Ishikawa (cell line): Measurements from ENCODE around the gene DDX42.

Experiments used
- CEBPB ChIP-seq: IDR thresholded peaks from 2 replicates; pipeline ENCODE4 v1.6.1; 2012
- CREB1 ChIP-seq: IDR thresholded peaks from 2 replicates; pipeline ENCODE4 v1.6.1; 2012; ENCODE audit warnings: low read depth
- EGR1 ChIP-seq: IDR thresholded peaks from 2 replicates; pipeline ENCODE4 v1.6.1; 2012
- EP300 ChIP-seq: IDR thresholded peaks from 2 replicates; pipeline ENCODE4 v1.6.1; 2012; ENCODE audit warnings: borderline replicate concordance
- FOXM1 ChIP-seq: IDR thresholded peaks from 2 replicates; pipeline ENCODE4 v1.6.1; 2012; ENCODE audit warnings: low read depth, borderline replicate concordance
- NFIC ChIP-seq: IDR thresholded peaks from 2 replicates; pipeline ENCODE4 v1.6.1; 2012
- RAD21 ChIP-seq: IDR thresholded peaks from 2 replicates; pipeline ENCODE4 v1.6.1; 2012; ENCODE audit warnings: low read depth
- TAF1 ChIP-seq: IDR thresholded peaks from 2 replicates; pipeline ENCODE4 v1.6.1; 2012; ENCODE audit warnings: low read depth, mild to moderate bottlenecking
- TCF12 ChIP-seq: IDR thresholded peaks from 2 replicates; pipeline ENCODE4 v1.6.1; 2012; ENCODE audit warnings: low read depth
- TEAD4 ChIP-seq: IDR thresholded peaks from 2 replicates; pipeline ENCODE4 v1.6.1; 2012
- YY1 ChIP-seq: IDR thresholded peaks from 2 replicates; pipeline ENCODE4 v1.6.1; 2012; ENCODE audit warnings: low read depth
- ZBTB7A ChIP-seq: IDR thresholded peaks from 2 replicates; pipeline ENCODE4 v1.6.1; 2012; ENCODE audit warnings: low read depth
- TF ChIP-seq, protein P1 (sequence below): IDR thresholded peaks from 2 replicates; pipeline ENCODE4 v1.6.1; 2012
- TF ChIP-seq, protein P2 (sequence below): IDR thresholded peaks from 2 replicates; pipeline ENCODE4 v1.6.1; 2012
- TF ChIP-seq, protein P3 (sequence below): IDR thresholded peaks from 2 replicates; pipeline ENCODE4 v1.6.1; 2012; ENCODE audit warnings: low read depth, mild to moderate bottlenecking

DDX42 gene

DNA sequence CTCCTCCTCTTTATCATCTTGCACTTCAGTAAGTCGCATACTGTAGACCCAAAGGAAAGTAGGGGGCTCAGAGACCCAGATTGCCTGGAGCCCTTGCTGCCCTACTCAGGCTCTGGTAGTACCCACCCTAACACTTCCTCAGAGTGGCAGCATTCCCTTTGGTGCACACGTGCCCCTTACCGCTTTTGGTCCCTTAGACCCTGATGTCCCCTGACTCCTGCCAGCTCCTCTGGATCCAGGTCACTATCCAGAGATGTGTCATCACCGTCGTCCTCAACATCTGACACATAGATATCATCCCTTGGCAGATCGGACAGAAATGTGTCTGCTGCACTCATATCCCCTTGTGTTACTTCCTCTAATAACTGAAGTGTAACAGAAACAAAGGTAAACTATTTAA lies 47.8 kb downstream of the DDX42 start:
- TF ChIP-seq NFIC (no peak), FOXM1 (no peak), RAD21 (no peak), TEAD4 (no peak), TCF12 (no peak), TAF1 (no peak), ZBTB7A (no peak), CEBPB (no peak)
- TF ChIP-seq, protein P1, sequence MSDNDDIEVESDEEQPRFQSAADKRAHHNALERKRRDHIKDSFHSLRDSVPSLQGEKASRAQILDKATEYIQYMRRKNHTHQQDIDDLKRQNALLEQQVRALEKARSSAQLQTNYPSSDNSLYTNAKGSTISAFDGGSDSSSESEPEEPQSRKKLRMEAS, result no peak
- TF ChIP-seq, protein P2, sequence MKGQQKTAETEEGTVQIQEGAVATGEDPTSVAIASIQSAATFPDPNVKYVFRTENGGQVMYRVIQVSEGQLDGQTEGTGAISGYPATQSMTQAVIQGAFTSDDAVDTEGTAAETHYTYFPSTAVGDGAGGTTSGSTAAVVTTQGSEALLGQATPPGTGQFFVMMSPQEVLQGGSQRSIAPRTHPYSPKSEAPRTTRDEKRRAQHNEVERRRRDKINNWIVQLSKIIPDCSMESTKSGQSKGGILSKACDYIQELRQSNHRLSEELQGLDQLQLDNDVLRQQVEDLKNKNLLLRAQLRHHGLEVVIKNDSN, result no peak

GRCh38 chr17:63822537-63822936 lies 48.6 kb downstream of the DDX42 start:
- TF ChIP-seq CREB1, result no peak
- TF ChIP-seq EGR1, result no peak
- no peak for TF ChIP-seq TAF1
- no peak for TF ChIP-seq RAD21
- TF ChIP-seq CEBPB, result no peak
- TF ChIP-seq NFIC, result no peak
- TF ChIP-seq, protein P2, result no peak
- no peak for TF ChIP-seq TEAD4
- no peak for TF ChIP-seq YY1
- no peak for TF ChIP-seq EP300
- TF ChIP-seq, protein P1, result no peak
- no peak for TF ChIP-seq FOXM1
- TF ChIP-seq ZBTB7A, result no peak
- no peak for TF ChIP-seq TCF12
- TF ChIP-seq, protein P3, sequence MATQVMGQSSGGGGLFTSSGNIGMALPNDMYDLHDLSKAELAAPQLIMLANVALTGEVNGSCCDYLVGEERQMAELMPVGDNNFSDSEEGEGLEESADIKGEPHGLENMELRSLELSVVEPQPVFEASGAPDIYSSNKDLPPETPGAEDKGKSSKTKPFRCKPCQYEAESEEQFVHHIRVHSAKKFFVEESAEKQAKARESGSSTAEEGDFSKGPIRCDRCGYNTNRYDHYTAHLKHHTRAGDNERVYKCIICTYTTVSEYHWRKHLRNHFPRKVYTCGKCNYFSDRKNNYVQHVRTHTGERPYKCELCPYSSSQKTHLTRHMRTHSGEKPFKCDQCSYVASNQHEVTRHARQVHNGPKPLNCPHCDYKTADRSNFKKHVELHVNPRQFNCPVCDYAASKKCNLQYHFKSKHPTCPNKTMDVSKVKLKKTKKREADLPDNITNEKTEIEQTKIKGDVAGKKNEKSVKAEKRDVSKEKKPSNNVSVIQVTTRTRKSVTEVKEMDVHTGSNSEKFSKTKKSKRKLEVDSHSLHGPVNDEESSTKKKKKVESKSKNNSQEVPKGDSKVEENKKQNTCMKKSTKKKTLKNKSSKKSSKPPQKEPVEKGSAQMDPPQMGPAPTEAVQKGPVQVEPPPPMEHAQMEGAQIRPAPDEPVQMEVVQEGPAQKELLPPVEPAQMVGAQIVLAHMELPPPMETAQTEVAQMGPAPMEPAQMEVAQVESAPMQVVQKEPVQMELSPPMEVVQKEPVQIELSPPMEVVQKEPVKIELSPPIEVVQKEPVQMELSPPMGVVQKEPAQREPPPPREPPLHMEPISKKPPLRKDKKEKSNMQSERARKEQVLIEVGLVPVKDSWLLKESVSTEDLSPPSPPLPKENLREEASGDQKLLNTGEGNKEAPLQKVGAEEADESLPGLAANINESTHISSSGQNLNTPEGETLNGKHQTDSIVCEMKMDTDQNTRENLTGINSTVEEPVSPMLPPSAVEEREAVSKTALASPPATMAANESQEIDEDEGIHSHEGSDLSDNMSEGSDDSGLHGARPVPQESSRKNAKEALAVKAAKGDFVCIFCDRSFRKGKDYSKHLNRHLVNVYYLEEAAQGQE, result no peak

DNA sequence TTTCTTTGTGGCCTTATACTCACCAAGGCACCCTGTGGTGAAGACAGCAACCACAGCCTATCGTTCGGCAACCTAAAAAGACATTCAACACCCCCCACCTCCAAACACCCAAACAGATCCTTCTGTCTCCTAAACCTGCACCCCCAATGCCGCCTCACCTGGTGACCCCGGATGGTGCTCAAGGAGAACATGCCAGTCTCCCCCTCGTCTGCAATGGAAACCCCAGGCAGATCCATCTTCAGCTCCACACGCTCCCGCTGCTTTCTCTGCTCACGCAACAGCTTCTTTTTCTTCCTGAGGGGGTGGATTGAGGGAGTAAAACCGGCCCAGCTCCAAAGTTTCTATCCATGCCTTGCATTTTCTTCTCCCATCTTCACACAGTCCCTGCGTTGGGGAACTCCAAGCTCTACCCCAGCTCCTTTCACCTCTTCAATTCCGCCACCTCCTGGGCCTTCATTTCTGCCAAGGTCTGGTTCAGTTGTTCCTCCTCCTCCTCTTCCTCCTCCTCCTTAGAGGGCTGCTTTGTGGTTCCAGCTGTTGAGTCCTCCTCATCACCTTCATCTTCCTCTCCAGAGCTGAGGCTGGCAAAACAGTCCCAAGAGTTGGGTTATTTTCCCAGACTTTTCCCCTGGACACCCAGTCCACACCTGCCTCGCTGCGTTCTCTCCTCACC lies 49.8 kb downstream of the DDX42 start:
- no peak for TF ChIP-seq TEAD4
- TF ChIP-seq, protein P2, result no peak
- TF ChIP-seq EP300, result no peak
- no peak for TF ChIP-seq FOXM1
- no peak for TF ChIP-seq EGR1
- TF ChIP-seq YY1, result no peak

DNA sequence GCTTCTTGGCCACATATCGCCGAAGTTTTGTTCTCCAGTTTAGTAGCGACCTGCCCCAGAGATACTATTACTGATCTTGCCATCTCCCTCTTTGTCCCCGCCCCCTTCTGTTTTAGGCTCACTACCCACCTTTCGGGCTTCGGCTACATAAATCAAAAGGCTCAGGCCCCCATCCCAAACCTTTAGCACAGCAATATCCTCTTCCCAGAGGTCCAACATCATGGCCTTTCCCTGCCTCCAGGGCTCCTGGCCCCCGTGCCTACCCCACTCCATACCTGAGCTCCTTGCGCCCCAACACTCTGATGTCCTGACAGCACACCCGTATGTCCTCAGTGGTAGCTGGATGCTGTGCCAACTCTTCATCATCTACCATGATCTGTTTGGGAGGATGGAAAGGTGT lies 50.4 kb downstream of the DDX42 start:
- no peak for TF ChIP-seq EP300

GRCh38 chr17:63826468-63827001 lies 52.6 kb downstream of the DDX42 start:
- TF ChIP-seq ZBTB7A (0 out of 2 replicates have a peak, but pooled peaks have one; percentile 37), TCF12 (no peak)

DNA sequence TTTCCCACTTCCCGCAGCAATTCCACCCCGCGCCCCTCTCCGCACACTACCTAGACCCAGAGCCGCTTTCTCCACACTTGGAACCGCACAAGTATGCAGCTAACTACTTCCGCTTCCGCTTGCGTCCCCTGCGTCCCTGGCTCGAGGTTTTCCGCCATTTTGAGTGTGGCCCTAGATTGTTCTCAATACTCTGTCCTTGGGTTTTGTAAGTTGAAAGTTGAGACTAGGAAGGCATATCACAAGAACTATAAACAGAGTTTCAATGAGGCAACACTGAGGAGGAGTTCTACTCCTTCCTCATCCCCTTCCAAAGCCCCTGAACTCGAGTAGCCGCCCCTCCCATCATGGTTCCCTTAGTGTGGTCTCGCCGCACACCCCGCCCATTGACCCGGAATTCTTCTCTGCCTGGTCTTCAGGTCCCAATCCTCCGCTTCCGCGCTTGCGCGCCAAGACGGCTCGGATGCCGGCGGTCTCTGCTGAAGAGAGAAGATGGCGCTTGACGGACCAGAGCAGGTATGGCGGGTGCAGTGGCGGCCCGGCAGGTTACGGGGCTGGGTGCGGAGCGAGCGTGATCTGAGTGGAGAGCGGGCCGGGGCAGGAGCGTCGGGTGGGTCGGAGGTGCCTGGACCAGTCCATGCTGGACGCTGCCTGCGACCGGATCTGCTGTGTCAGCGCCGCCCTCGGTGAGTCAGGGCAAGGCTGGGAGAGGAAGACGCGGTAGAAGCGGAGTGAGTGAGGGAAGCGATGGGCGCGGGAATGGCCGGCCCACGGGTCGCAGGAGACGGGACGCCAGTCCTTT lies 53.2 kb downstream of the DDX42 start, which contains the start of the genes FTSJ3 and PSMC5:
TSS of gene FTSJ3 (minus strand) at position 662 of the 799 bp plus-strand sequence. CDS start 761 bp downstream, outside the sequence.
TSS of gene PSMC5 (plus strand) at position 430 of the 799 bp plus-strand sequence. CDS start at position 490, 60 bp downstream.
- TF ChIP-seq, protein P2, result no peak
- peak; percentile 91 for TF ChIP-seq EGR1
- TF ChIP-seq EP300, result no peak
- TF ChIP-seq CREB1, result peak; percentile 61; the same call in 1 of the 2 replicates
- TF ChIP-seq TEAD4, result peak; percentile 80
- TF ChIP-seq CEBPB, result no peak
- TF ChIP-seq TAF1, result peak; percentile 84
- TF ChIP-seq NFIC, result 0 out of 2 replicates have a peak, but pooled peaks have one; percentile 8
- 0 out of 2 replicates have a peak, but pooled peaks have one; percentile 8 for TF ChIP-seq ZBTB7A
- TF ChIP-seq, protein P1, result peak; percentile 82
- TF ChIP-seq YY1, result peak; percentile 99
